ENCODE measurements around the gene PIGZ.

The PIGZ gene

GRCh38 chr3:197000211-197000610, 31.6 kb upstream of the PIGZ start:
- no peak for TF ChIP-seq CTCF (IDR thresholded peaks at IDR 0.05; ENCODE audit: insufficient read depth, low read depth, low read length, missing control alignments)
- no peak overlapping the region for H3K4me3 ChIP-seq (ENCODE audit: low read depth, low read length)
- DNase-seq (ENCODE audit: low read depth): peak; percentile 40

GRCh38 chr3:196998966-196999760, 30.5 kb upstream of the PIGZ start:
- no peak overlapping the region for H3K4me3 ChIP-seq (ENCODE audit: low read depth, low read length)
- TF ChIP-seq CTCF (IDR thresholded peaks at IDR 0.05; ENCODE audit: insufficient read depth, low read depth, low read length, missing control alignments): no peak
- no peak for DNase-seq (ENCODE audit: low read depth)

GRCh38 chr3:196997311-196997710, 28.7 kb upstream of the PIGZ start:
- DNase-seq (ENCODE audit: low read depth): no peak
- H3K4me3 ChIP-seq (ENCODE audit: low read depth, low read length): no peak overlapping the region
- TF ChIP-seq CTCF (IDR thresholded peaks at IDR 0.05; ENCODE audit: insufficient read depth, low read depth, low read length, missing control alignments): no peak

GRCh38 chr3:196996454-196997265, 28.0 kb upstream of the PIGZ start:
- H3K4me3 ChIP-seq (ENCODE audit: low read depth, low read length): no peak overlapping the region
- no peak for DNase-seq (ENCODE audit: low read depth)
- TF ChIP-seq CTCF (IDR thresholded peaks at IDR 0.05; ENCODE audit: insufficient read depth, low read depth, low read length, missing control alignments): no peak

- no peak overlapping the region for H3K4me3 ChIP-seq (ENCODE audit: low read depth, low read length)
- TF ChIP-seq CTCF (IDR thresholded peaks at IDR 0.05; ENCODE audit: insufficient read depth, low read depth, low read length, missing control alignments): no peak
- no peak for DNase-seq (ENCODE audit: low read depth)
These were observed 27.2 kb upstream of the PIGZ start for GRCh38 chr3:196995646-196996355.

GRCh38 chr3:196995027-196995426, 26.4 kb upstream of the PIGZ start:
- no peak for DNase-seq (ENCODE audit: low read depth)
- no peak for TF ChIP-seq CTCF (IDR thresholded peaks at IDR 0.05; ENCODE audit: insufficient read depth, low read depth, low read length, missing control alignments)
- no peak overlapping the region for H3K4me3 ChIP-seq (ENCODE audit: low read depth, low read length)
